H7 (cell line): ENCODE data around the gene HSPA1L. TPM values are rescaled to one million over a fixed set of nuclear protein-coding genes. Genes with fewer than 3 reads are reported as not detected.

ENCODE experiments used
- DNase-seq: peaks from one replicate; pipeline ENCODE4 v3.0.0; 2012
- H3K27me3 ChIP-seq: 2 replicates; pipeline ENCODE4 v1.6.0; 2011; ENCODE audit warnings: mild to moderate bottlenecking, low read length; ENCODE audit not compliant: control insufficient read depth, insufficient read depth
- H3K36me3 ChIP-seq: replicated peaks from 2 replicates; pipeline ENCODE4 v1.5.1; 2011; ENCODE audit warnings: low read length; ENCODE audit not compliant: control insufficient read depth, insufficient read depth
- H3K4me3 ChIP-seq: 2 replicates; pipeline ENCODE4 v1.5.1; 2011; ENCODE audit warnings: low read depth, mild to moderate bottlenecking, control low read depth, low read length, moderate library complexity; ENCODE audit not compliant: insufficient read depth
- total RNA-seq: library from RNA; depleted of rRNA; stranded (reverse); fragments of >200 nt; shearing (Covaris generic); gene quantifications from 2 replicates; pipeline ENCODE4 v1.2.3, GENCODE V29; 2014

The HSPA1L gene
- total RNA-seq, 1 experiment from 2014 or later, result 0.55 TPM

DNA sequence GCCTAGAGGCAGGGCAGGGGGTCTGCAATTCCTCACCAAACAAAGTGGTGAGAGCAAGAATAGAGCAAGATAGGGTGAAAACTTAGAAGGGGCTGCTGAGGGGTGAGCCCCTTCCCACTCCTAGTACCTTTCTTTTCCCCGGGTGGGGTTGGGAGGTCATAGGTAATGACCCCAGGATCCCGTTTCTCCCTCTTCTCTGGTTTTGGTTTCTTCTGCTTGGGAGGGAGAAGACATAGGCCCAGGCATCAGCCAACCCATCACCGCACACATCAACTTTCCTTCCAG is 23.1 kb downstream of the HSPA1L start:
- H3K36me3 ChIP-seq, result peaks cover 18% of the 10 kb centered on the region
- DNase-seq, result no peak
- no peaks in the 10 kb centered on the region for H3K27me3 ChIP-seq
- no peak overlapping the region for H3K4me3 ChIP-seq

DNA sequence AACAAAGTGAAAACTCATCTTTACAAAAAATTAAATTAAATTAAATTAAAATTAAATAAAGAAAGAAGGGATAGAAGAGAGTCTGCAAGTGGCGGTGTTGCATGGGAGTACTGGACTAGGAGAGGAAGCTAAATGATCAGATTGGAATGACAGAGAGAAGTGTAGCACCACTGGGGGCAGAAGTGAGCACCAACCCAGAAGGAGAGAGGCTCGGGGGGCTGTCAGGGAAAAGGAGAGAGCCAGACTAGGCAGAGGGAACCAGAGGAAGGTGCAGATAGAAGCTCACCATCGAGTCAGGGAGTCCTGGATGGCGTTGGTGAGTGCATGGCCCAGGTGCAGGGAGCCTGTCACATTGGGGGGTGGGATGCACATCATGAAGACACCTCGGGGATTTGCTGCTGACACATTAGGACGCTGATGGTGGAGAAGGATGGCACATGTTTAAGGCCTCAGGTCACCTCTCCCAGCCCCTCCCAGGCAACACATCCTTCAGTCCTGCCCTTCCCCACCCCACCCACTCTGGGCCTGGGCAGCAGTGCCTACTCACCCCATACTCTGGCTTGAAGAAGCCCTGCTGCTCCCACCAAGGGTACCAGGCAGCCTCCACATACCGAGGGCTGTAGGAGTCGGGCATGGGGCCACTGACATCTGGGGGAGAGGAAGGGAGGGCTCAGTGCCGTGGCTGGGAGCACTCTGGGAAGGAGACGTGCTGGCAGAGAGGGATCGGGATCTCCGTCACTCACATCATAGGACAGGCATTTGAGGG is 23.6 kb downstream of the HSPA1L start:
- H3K36me3 ChIP-seq, result peaks cover 16% of the 10 kb centered on the region
- DNase-seq, result peak; percentile 94
- H3K27me3 ChIP-seq, result no peaks in the 10 kb centered on the region
- no peak overlapping the region for H3K4me3 ChIP-seq

GRCh38 chr6:31785475-31785874 is 29.6 kb downstream of the HSPA1L start:
- no peak overlapping the region for H3K4me3 ChIP-seq
- DNase-seq, result peak; percentile 13
- H3K36me3 ChIP-seq, result peaks cover 26% of the 10 kb centered on the region
- no peaks in the 10 kb centered on the region for H3K27me3 ChIP-seq

- Histone ChIP-seq H3K36me3 (peaks cover 29% of the 10 kb centered on the region), H3K4me3 (no peak overlapping the region), H3K27me3 (no peaks in the 10 kb centered on the region)
- peak; percentile 16 for DNase-seq
Measured at GRCh38 chr6:31784098-31784925, 30.8 kb downstream of the HSPA1L start.

- H3K4me3 ChIP-seq, result no peak overlapping the region
- DNase-seq, result no peak
- peaks cover 28% of the 10 kb centered on the region for H3K36me3 ChIP-seq
- H3K27me3 ChIP-seq, result no peaks in the 10 kb centered on the region
Measured at GRCh38 chr6:31782126-31782855, 32.8 kb downstream of the HSPA1L start.

- no peaks in the 10 kb centered on the region for H3K27me3 ChIP-seq
- DNase-seq, result no peak
- no peak overlapping the region for H3K4me3 ChIP-seq
- peaks cover 28% of the 10 kb centered on the region for H3K36me3 ChIP-seq
Measured at GRCh38 chr6:31781244-31782125, 33.6 kb downstream of the HSPA1L start.

GRCh38 chr6:31780507-31781243 is 34.4 kb downstream of the HSPA1L start:
- H3K4me3 ChIP-seq, result no peak overlapping the region
- no peaks in the 10 kb centered on the region for H3K27me3 ChIP-seq
- DNase-seq, result peak; percentile 39
- peaks cover 28% of the 10 kb centered on the region for H3K36me3 ChIP-seq

- Histone ChIP-seq H3K27me3 (no peaks in the 10 kb centered on the region), H3K36me3 (peaks cover 22% of the 10 kb centered on the region), H3K4me3 (no peak overlapping the region)
- no peak for DNase-seq
Measured at GRCh38 chr6:31779908-31780307, 35.2 kb downstream of the HSPA1L start.

DNA sequence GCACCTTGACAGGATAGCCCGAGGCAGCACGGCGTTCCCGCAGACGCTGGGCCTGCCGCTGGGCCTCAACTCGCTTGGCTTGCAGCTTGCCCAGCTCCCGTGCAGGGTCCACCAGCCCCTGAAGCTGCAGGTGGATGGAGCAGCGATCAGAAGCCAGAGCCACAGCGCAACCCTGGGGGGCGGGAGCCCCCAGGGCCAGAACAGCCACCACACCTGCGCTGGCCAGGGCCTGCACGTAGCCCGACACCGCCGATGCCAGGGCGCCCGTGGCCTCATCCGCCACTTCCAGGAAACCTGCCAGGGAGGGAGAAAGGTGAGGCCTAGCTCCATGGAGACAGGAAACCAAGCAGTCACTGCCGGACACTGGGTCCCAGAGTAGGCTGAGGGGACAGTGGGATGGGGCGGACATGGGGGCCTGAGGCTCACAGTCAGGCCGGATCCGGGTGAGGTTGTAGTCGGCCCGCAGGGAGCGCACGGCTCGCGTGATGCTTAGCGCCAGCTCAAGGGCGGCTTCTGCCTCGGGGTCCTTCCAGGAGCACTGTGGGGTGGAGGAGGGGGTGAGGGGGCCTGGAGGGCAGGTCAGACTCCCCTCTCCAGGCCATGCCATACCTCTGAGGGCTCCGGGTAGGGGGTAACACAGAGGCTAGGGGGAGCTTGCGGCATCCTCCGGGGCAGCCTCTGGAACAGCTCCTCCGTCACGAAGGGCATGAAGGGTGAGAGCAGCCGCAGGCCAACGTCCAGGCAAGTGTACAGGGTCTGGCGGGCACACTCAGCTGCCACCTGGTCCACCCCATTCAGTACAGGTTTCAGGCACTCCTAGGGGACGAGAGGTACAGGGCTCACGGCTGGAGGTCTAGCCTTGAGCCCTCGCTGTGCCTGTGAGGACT is 35.8 kb downstream of the HSPA1L start:
- H3K36me3 ChIP-seq, result peaks cover 17% of the 10 kb centered on the region
- H3K4me3 ChIP-seq, result no peak overlapping the region
- no peak for DNase-seq
- H3K27me3 ChIP-seq, result no peaks in the 10 kb centered on the region

DNA sequence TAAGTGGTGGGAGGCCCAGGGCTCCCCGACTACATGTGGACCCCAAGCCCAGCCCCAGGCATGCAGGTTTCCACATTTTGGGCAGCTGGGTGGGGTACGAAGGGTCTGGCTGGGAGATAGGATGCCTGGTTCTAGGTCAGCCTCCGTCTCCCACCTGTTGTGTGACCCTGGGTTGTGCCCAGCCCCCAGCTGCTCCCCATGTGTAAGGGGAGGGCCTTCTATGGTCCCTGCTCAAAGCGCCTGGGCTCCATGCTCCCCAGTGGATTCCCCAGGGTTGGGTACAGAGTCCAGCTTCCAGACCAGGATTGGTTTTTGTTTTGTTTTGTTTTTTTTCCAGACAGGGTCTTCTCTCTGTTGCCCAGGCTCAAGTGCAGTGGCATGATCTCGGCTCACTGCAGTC is 36.9 kb downstream of the HSPA1L start:
- DNase-seq, result no peak
- H3K27me3 ChIP-seq, result no peaks in the 10 kb centered on the region
- H3K4me3 ChIP-seq, result no peak overlapping the region
- peaks cover 13% of the 10 kb centered on the region for H3K36me3 ChIP-seq

GRCh38 chr6:31777667-31778050 is 37.4 kb downstream of the HSPA1L start:
- DNase-seq, result peak; percentile 25

DNA sequence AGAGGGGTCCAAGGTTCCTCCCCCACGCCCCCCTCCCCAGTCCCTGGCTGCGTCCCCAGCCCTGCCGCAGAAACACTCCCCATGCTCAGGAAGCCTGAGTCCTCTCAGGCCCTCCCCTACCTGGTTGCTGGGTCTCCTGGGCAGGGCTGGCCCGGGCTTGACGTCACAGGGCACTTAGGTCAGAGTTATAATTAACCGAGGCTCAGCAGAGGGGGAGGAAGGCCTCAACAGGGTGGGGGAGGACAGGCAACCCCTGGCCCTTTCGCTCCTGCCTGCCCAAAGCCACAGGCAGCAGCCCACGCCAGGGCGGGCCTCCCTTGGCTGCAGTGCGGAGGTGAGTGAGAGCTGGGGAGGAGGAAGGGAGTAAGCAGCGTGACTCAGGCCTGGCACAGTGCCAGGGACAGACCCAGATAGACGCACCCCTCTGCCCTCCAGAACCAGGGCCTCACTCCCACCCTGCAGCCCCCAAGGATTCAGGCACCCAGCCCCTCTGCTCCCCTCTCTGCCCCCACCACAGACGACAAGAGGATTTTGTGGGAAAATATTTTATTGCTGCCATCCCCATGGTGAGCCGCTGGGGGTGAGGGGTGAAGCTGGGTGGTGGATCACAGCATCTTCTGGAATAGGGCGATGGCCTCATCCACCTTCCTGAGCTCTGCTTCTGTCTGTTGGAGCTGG is 38.0 kb downstream of the HSPA1L start, which contains the start of gene VWA7:
VWA7 (minus strand) TSS at position 340 of the 678 bp plus-strand sequence. CDS start 549 bp downstream, outside the sequence.
- DNase-seq, result peak; percentile 84
- H3K27me3 ChIP-seq, result no peaks in the 10 kb centered on the region
- no peak within 1 kb of the TSS for H3K4me3 ChIP-seq

More at GRCh38 chr6:31777667-31778050, 37.4 kb downstream of the HSPA1L start:
- Histone ChIP-seq H3K27me3 (no peaks in the 10 kb centered on the region), H3K4me3 (no peak overlapping the region), H3K36me3 (peaks cover 13% of the 10 kb centered on the region)

More for the DNA sequence above, 38.0 kb downstream of the HSPA1L start, which contains the start of gene VWA7:
- H3K36me3 ChIP-seq, result peaks cover 13% of the 10 kb centered on the region
